Transverse colon (tissue), 4 donors: Measurements from ENCODE around the gene NTNG1.

Experiments used
- POLR2AphosphoS5 ChIP-seq, 3 donors: sonication (generic); formaldehyde crosslinking; IDR thresholded peaks; one replicate each; pipeline ENCODE4 v1.6.1; 2016; ENCODE audit warnings: antibody characterized with exemption in 3 of 3
- TF ChIP-seq, protein P1 (sequence below), 5 experiments: fragments of 200-600 bp in 3 of 5; fragments of 450-650 bp in 2 of 5; sonication (generic) in 3 of 5; IDR thresholded peaks; 1 replicate in 2 of 5; 2 replicates in 3 of 5; pipeline ENCODE4 v1.5.1; 2016 to 2017; ENCODE audit warnings: antibody characterized with exemption in 5 of 5, inconsistent platforms in 3 of 5, mild to moderate bottlenecking in 2 of 5, moderate library complexity in 1 of 5

DNA sequence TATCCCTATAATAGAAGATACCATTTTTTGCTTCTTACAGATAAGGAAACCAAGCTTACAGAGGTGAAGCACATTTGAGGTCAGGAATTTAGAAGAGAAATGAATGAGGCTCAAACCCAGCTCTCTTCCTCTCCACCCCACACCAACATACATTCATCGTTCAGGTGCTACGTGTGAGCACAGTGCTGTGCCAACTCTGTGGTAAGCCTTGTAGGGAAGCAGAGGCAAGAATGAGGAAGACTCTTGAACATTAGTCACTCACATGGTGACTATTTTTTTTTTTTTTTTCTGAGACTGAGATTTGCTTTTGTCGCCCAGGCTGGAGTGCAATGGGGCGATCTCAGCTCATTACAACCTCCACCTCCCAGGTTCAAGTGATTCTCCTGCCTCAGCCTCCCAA is 314.0 kb downstream of the NTNG1 start:
- TF ChIP-seq, protein P1, sequence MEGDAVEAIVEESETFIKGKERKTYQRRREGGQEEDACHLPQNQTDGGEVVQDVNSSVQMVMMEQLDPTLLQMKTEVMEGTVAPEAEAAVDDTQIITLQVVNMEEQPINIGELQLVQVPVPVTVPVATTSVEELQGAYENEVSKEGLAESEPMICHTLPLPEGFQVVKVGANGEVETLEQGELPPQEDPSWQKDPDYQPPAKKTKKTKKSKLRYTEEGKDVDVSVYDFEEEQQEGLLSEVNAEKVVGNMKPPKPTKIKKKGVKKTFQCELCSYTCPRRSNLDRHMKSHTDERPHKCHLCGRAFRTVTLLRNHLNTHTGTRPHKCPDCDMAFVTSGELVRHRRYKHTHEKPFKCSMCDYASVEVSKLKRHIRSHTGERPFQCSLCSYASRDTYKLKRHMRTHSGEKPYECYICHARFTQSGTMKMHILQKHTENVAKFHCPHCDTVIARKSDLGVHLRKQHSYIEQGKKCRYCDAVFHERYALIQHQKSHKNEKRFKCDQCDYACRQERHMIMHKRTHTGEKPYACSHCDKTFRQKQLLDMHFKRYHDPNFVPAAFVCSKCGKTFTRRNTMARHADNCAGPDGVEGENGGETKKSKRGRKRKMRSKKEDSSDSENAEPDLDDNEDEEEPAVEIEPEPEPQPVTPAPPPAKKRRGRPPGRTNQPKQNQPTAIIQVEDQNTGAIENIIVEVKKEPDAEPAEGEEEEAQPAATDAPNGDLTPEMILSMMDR (IDR thresholded peaks at IDR 0.05), result no peak
- TF ChIP-seq POLR2AphosphoS5 (IDR thresholded peaks at IDR 0.05), result no peak
